IPS-NIHi7 (cell line): ENCODE data around the gene CD300LD.
"Not testable (repeated sequence)": the region's sequence is repeated elsewhere in the genome, so short reads cannot be mapped to it uniquely, and the experiment has no call there.

Experiments used
- DNase-seq: peaks from one replicate; pipeline ENCODE4 v3.0.0; 2012; ENCODE audit warnings: mixed read lengths; ENCODE audit errors: extremely low spot score

Gene CD300LD

GRCh38 chr17:74606050-74606449 is 14.0 kb upstream of the CD300LD start:
- DNase-seq = no peak

- DNase-seq = no peak
These were observed 13.3 kb upstream of the CD300LD start for GRCh38 chr17:74605361-74605760.

- DNase-seq = no peak
These were observed 12.7 kb upstream of the CD300LD start for GRCh38 chr17:74604761-74605160.

DNA sequence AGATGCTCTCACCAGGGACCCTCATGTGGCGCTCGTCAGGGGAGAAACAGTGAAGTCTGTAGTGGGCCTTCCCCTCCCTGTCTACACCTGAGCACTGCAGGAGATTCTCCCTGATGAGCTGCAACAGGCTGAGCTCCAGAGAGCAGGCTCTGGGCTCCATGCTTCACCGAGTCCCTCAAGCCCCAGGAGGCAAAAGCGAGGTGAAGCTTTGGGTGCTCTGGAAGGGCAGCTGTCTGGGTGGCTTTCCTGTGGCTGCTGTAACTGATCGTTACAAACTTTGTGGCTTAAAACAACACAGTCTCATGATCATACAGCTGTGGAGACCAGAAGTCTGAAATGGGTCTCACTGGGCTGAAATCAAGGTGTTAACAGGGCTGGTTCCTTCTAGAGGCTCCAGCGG is 12.1 kb upstream of the CD300LD start:
- no peak for DNase-seq

- no peak for DNase-seq
These were observed 11.7 kb upstream of the CD300LD start for GRCh38 chr17:74603746-74604145.

DNA sequence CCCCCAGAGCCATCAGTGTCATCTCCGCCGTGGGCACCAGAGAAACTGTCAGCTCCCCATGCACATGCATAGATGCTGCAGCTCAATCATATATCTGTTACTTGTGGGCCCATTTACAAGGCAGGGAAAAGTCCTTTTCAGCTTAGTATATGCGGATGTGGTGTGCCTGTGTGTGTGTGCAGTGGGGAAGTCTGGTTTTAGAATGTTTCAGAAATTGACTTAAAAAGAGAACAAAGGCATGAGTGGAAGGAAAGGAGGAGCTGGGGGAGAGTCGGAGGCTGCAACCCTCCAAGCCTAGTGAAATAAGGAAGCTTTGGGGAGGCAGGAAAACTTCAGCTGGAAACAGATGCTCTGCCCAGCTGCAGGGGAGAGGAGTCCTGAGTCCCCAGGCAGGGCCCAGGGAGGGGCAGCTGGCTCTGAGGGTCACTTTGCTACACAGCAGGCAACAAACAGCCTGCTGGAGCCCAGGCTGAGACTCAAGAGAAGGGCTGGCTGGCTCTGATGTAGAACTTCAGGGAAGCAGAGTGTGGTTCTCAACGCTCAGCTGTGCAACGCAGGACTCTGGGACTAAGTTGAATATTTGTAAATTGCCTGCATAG is 11.1 kb upstream of the CD300LD start:
- DNase-seq = no peak

DNA sequence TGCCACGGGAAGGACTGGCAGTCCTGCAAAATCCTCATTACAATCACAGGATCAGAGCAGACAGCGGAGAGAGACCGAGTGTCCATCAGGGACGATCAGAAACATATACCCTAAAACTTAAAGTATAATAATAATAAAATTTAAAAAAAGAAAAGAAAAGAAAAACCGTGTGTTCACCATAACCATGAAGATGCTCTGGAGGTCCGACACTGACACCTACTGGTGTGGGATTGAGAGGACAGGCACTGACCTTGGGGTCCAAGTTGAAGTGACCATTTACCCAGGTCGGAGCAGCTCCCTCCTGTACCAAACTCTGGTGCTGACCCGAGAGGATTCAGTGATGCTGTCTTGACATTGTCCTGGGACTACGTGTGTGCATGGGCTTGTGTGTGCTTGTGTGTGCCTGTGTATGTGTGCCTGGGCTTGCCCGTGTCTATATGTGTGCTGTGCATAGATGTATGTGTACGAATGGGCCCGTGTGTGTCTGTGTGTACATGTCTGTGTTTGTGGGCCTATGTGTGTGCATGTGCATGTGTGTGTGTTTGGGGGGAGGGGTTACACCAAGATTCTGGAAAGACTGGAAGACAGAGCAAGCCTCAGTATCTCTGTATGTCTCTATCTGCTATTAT is 10.0 kb upstream of the CD300LD start:
- peak; percentile 74 for DNase-seq

DNA sequence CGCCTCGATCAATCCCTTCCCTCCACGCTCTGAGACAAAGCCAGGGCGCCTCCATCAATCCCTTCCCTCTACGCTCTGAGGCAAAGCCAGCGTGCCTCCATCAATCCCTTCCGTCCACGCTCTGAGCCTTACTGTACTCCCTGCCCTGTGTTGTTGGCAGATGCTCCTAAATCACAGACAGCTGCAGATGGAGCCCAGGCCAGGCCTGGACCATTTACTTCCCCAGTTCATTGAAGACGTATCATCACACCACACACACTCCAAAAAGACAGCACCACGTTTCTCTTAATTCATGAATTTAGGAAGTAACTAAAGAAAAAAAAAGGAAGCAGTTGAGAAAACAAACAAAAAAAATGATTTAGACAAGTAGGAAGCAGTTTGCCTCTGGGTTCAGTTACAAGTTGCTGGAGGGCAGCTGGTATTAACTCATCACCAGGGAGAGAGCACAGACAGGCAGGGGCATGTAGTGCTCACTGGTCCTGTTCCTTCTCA is 7.4 kb upstream of the CD300LD start:
- DNase-seq = no peak

DNA sequence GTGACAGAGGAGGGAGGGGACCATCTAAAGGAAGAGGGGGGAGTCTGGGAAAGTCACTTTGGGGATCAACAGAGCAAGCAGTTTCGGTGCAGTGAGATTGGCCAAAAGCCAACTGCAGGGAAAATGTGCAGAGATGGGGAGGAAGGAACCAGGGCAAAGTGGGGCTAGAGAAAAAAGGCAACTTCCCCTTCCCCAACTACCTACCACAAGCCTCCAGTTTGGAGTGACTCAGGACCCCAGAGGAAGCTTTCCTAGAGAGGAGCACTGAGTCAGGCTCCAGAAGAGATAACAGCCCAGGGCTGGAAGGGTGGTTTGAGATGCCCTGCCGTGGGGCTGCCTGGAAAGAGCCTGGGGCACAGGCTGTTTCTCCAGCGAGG is 6.9 kb upstream of the CD300LD start:
- DNase-seq = no peak

- DNase-seq = no peak
These were observed 6.4 kb upstream of the CD300LD start for GRCh38 chr17:74598346-74599022.

GRCh38 chr17:74597069-74597790 is 5.1 kb upstream of the CD300LD start:
- no peak for DNase-seq

- no peak for DNase-seq
These were observed 3.1 kb upstream of the CD300LD start for GRCh38 chr17:74595037-74595750.

DNA sequence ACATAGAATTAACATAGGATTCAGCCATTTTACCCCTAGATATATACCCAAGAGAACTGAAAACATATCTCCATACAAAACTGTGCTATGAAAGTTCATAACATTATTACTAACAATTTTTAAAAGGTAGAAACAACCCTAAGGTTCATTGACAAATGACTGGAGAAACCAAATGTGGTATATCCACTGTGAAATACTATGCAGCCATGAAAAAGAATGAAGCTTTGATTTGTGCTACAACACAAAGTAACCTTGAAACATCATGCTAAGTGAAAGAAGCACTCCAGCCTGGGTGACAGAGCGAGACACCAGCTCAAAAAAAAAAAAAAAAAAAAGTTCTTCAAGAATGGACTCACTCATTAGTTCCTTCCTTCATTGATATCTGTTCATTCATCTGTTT is 580 bp downstream of the CD300LD start:
- DNase-seq = no peak

GRCh38 chr17:74585711-74586110 is 6.4 kb downstream of the CD300LD start:
- DNase-seq = no peak

DNA sequence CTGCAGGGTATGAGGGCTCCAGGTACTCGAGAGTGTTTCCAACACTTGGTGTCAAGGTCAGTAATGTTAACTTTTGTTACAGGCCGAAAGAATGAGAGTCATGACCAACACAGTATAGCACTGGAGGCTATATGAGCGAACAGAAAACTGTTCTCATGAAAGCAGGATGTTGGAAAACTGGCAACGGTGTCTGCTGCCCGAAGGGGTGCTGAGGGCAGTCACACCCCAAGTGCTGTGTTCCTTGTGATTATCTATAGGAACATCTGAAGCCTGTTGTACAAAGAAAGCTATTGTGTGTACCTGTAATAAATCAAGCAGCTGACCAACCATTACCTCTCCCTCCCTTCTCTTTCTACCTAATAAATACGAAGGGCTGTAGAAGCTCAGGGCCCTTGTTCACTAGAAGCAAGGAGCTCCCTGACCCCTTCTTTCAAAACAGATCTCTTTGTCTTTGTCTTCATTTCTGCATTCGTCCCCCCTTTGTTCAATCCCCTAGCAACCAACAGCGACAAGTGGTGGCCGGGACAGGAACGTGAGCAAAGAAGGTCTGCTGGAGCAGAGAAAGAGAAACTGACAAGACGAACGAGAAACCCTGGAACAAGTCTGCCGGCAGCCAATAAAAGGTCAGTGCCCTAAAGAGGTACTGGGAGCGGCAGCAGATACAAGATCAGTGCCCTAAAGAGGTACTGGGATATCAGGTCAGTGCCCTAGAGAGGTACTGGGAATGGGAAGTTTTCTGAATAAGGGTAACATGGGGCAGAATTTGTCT is 7.6 kb downstream of the CD300LD start:
- no peak for DNase-seq

- DNase-seq = no peak
These were observed 9.4 kb downstream of the CD300LD start for GRCh38 chr17:74582633-74583032.

DNA sequence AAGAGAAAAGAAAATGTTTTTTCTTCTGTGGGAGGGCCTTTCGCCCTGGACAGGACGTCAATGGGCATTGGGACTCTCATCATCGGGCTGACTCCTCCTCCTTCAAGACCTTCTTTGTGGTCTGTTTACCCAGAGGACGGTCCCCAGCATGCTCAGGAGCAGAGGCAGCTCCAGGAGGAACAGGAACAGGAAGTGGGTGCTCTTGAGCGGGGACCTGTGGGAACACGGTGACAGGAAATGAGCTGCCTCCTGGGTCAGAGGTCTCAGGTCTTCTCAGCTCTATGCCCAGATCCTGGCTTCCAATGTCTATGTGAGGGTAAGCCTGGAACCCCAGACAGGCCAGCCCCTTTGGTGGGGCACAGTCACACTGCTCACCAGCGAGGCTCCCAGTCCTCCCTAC is 12.2 kb downstream of the CD300LD start:
- DNase-seq = no peak

- DNase-seq = no peak
These were observed 13.1 kb downstream of the CD300LD start for GRCh38 chr17:74578979-74579378.

DNA sequence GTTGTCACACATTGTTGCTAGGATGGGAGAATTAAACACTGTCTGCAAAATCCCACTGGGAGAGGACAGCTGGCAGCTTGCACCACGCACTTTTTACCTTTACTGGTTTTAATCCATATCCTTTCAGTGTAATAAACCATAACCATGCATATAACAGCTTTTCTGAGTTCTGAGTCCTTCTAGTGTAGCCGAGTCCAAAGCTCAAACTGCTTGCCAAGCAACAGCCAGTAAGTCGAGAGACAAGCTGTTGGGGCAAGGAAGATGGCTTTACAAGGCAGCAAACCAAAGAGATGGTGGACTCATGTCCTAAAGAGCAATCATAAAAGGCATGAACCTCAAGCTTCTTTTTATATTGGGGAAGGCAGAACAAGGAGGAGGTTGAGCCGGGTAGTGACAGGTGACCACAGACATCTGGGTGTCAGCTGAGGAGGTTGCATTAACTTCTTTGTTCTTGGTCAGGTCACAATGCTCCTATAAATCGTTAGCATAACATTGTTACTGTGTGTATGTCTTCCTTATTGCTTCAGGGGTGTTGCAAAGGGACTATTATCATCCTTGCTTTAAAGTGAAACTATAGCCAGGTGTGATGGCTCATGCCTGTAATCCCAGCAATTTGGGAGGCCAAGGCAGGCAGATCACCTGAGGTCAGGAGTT is 17.5 kb downstream of the CD300LD start:
- DNase-seq = no peak

DNA sequence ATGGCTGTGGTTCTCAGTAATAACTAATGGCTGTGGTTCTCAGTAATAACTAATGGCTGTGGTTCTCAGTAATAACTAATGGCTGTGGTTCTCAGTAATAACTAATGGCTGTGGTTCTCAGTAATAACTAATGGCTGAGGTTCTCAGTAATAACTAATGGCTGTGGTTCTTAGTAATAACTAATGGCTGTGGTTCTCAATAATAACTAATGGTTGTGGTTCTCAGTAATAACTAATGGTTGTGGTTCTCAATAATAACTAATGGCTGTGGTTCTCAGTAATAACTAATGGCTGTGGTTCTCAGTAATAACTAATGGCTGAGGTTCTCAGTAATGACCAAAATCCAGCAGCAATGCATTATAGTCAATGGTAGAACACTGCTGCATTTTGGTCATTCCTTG is 18.4 kb downstream of the CD300LD start:
- DNase-seq = not testable (repeated sequence)

DNA sequence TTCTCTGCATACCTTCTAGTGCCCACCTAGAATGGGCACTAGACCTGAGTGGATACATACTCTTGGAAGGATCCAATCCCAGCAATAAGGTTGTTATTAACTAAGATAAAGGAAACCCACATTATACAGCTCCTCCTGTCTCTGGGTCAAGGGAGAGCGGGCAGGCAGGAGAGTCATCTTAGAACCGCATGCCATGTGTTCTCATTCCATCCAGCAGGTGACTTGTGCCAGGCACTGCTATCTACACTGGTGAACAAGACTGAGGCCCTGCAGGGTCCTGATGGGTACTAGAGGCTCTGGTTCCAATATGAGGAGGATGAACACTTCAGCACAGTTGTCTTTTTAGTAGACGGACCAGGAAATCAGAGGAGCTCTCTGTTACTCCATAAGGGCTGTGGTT is 18.9 kb downstream of the CD300LD start:
- no peak for DNase-seq
